A549 (cell line): ENCODE results near the gene ETV3.

Source experiments
- CBX2 ChIP-seq: fragments of 200-600 bp; sonication (generic); IDR thresholded peaks from 2 replicates; pipeline ENCODE4 v1.6.1; 2016; ENCODE audit warnings: low read depth, mild to moderate bottlenecking, borderline replicate concordance
- GATA3 ChIP-seq: IDR thresholded peaks from 2 replicates; pipeline ENCODE4 v1.6.1; 2012; ENCODE audit warnings: borderline replicate concordance
- POLR2A ChIP-seq: IDR thresholded peaks from 2 replicates; pipeline ENCODE4 v1.6.1; 2012; ENCODE audit warnings: mild to moderate bottlenecking, low read length
- RAD21 ChIP-seq, 2 experiments: fragments of >200 bp in 1 of 2; sonication (Bioruptor Twin) in 1 of 2; formaldehyde crosslinking in 1 of 2; IDR thresholded peaks in 1 of 2; conservative IDR thresholded peaks in 1 of 2; 2 replicates in 1 of 2; 3 replicates in 1 of 2; pipeline ENCODE4 v1.6.1; 2012 to 2018; ENCODE audit warnings: inconsistent platforms in 1 of 2
- RCOR1 ChIP-seq: fragments of 150-350 bp; IDR thresholded peaks from 2 replicates; pipeline ENCODE4 v1.6.1; 2014; ENCODE audit warnings: antibody characterized with exemption, low read length, low read depth
- SREBF2 ChIP-seq: fragments of 450-650 bp; IDR thresholded peaks from 2 replicates; pipeline ENCODE4 v1.6.1; 2014; ENCODE audit warnings: mild to moderate bottlenecking, moderate library complexity
- TF ChIP-seq, protein P1 (sequence below): fragments of >200 bp; sonication (Bioruptor Twin); formaldehyde crosslinking; IDR thresholded peaks from 3 replicates; pipeline ENCODE4 v1.5.1; 2016
- TF ChIP-seq, protein P2 (sequence below): fragments of 150-350 bp; IDR thresholded peaks from 2 replicates; pipeline ENCODE4 v1.6.1; 2014; ENCODE audit warnings: low read depth, mild to moderate bottlenecking, low read length
- TF ChIP-seq, protein P3 (sequence below): fragments of 200-600 bp; sonication (generic); IDR thresholded peaks from 2 replicates; pipeline ENCODE4 v1.6.1; 2016; ENCODE audit warnings: antibody characterized with exemption, mild to moderate bottlenecking, moderate library complexity

DNA sequence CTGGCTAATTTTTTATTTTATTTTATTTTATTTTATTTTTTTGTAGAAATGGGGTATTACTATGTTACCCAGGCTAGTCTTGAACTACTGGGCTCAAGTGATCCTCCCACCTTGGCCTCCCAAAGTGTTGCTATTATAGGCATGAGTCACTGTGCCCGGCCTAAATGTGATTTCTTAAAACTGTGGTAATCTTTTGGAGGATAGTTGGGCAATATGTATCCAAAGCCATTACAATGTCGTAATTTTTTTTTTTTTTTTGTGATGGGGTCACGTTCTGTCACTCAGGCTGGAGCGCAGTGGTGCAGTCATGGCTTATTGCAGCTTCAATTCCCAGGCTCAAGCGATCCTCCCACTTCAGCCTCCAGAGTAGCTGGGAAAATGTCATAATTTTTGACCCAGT, 52.8 kb downstream of the ETV3 start:
- TF ChIP-seq, protein P1, sequence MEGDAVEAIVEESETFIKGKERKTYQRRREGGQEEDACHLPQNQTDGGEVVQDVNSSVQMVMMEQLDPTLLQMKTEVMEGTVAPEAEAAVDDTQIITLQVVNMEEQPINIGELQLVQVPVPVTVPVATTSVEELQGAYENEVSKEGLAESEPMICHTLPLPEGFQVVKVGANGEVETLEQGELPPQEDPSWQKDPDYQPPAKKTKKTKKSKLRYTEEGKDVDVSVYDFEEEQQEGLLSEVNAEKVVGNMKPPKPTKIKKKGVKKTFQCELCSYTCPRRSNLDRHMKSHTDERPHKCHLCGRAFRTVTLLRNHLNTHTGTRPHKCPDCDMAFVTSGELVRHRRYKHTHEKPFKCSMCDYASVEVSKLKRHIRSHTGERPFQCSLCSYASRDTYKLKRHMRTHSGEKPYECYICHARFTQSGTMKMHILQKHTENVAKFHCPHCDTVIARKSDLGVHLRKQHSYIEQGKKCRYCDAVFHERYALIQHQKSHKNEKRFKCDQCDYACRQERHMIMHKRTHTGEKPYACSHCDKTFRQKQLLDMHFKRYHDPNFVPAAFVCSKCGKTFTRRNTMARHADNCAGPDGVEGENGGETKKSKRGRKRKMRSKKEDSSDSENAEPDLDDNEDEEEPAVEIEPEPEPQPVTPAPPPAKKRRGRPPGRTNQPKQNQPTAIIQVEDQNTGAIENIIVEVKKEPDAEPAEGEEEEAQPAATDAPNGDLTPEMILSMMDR: no peak
- TF ChIP-seq RCOR1 (no peak), CBX2 (no peak), POLR2A (no peak), SREBF2 (no peak), GATA3 (no peak), RAD21 (conservative IDR thresholded peaks at IDR 0.05 in 1 of 2, IDR thresholded peaks at IDR 0.05 in 1 of 2) (no peak)
- TF ChIP-seq, protein P2, sequence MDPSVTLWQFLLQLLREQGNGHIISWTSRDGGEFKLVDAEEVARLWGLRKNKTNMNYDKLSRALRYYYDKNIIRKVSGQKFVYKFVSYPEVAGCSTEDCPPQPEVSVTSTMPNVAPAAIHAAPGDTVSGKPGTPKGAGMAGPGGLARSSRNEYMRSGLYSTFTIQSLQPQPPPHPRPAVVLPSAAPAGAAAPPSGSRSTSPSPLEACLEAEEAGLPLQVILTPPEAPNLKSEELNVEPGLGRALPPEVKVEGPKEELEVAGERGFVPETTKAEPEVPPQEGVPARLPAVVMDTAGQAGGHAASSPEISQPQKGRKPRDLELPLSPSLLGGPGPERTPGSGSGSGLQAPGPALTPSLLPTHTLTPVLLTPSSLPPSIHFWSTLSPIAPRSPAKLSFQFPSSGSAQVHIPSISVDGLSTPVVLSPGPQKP: no peak
- TF ChIP-seq, protein P3, sequence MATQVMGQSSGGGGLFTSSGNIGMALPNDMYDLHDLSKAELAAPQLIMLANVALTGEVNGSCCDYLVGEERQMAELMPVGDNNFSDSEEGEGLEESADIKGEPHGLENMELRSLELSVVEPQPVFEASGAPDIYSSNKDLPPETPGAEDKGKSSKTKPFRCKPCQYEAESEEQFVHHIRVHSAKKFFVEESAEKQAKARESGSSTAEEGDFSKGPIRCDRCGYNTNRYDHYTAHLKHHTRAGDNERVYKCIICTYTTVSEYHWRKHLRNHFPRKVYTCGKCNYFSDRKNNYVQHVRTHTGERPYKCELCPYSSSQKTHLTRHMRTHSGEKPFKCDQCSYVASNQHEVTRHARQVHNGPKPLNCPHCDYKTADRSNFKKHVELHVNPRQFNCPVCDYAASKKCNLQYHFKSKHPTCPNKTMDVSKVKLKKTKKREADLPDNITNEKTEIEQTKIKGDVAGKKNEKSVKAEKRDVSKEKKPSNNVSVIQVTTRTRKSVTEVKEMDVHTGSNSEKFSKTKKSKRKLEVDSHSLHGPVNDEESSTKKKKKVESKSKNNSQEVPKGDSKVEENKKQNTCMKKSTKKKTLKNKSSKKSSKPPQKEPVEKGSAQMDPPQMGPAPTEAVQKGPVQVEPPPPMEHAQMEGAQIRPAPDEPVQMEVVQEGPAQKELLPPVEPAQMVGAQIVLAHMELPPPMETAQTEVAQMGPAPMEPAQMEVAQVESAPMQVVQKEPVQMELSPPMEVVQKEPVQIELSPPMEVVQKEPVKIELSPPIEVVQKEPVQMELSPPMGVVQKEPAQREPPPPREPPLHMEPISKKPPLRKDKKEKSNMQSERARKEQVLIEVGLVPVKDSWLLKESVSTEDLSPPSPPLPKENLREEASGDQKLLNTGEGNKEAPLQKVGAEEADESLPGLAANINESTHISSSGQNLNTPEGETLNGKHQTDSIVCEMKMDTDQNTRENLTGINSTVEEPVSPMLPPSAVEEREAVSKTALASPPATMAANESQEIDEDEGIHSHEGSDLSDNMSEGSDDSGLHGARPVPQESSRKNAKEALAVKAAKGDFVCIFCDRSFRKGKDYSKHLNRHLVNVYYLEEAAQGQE: no peak
